ENCODE measurements around the gene ATP5F1C.

The ATP5F1C gene

DNA sequence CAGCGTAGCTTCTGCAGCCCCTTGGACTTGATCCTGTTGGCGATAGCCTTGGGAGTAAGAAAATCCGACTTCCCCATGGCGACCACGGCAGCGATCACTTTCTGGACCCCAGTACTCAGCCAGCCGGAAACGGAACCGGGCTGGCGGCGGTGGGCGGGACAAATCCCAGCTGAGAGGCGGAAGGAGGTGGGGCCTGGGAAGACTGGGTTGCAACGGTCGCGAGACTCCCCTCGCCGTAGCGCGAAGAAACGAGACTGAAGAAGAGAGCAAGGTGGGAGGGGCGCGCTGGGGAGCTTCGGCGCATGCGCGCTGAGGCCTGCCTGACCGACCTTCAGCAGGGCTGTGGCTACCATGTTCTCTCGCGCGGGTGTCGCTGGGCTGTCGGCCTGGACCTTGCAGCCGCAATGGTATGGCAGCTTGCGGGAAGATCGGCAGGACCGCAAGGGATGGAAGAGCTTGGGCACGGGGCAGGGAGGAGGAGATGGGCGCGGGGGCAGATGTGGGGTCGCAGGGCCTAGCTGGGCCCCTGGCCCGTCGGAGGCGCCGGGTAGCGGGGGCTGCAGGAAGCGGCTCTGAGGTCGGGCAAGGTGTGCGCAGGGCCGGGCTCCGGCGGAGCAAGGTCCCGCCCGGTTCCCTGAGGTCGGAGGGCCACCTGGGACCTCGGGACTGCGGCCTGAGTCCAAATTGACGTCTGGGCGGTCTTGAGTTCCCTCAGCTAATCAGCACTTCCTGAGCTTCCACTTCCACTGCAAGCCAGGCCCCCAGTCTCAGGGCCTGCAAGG lies at the start of gene ATP5F1C, which contains the start of gene KIN:
ATP5F1C (plus strand) TSS at position 321 of the 782 bp plus-strand sequence; CDS start at position 352, 31 bp downstream.
KIN (minus strand) TSS at position 137 of the 782 bp plus-strand sequence; CDS start at position 77, 60 bp downstream.
- CTCF ChIA-PET: interaction anchor here (0.6 kb wide), 1 partner anchor 263 kb away, joined by 3 read pairs; no protein-coding TSS in a partner anchor
- peak within 1 kb of the TSS; percentile 86 for H3K27ac ChIP-seq (ENCODE audit: extremely low read depth, low read depth, low read length)
- H3K4me1 ChIP-seq (ENCODE audit: control insufficient read depth, insufficient read depth, low read length): peaks cover 6% of the 10 kb centered on the region; the same call in 1 of the 2 replicates
- peak within 1 kb of the TSS; percentile 93 for H3K4me3 ChIP-seq (ENCODE audit: low read depth, low read length)
- H3K9me3 ChIP-seq (ENCODE audit: control insufficient read depth, insufficient read depth, low read depth, low read length): no peaks in the 10 kb centered on the region
- POLR2A ChIA-PET: interaction anchor here (0.6 to 2.9 kb wide), 14 partner anchors 9 to 1977 kb away, joined by 3 to 33 read pairs (median 4); partner anchors contain the start of genes GATA3, SFMBT2 and TAF3
- H3K36me3 ChIP-seq (ENCODE audit: control insufficient read depth in 2 of 2, insufficient read depth in 1 of 2, low read length in 2 of 2): peaks cover 10 to 38% of the 10 kb centered on the region in 2 experiments; a peak in 2 of 3 replicates
- TF ChIP-seq ZNF621 (tag by site-specific recombination; IDR thresholded peaks at IDR 0.05) (no peak), ZNF146 (tag by site-specific recombination; IDR thresholded peaks at IDR 0.05) (0 out of 2 replicates have a peak, but pooled peaks have one; percentile 36), ZFP37 (tag by site-specific recombination; IDR thresholded peaks at IDR 0.05) (peak; percentile 97; the same call in 1 of the 2 replicates), EGR2 (tag by site-specific recombination; IDR thresholded peaks at IDR 0.05; ENCODE audit: low read depth) (no peak), TRIM28 (IDR thresholded peaks at IDR 0.05; ENCODE audit: borderline replicate concordance, low read length) (peak; percentile 34; the same call in 1 of the 2 replicates), YY1 (tag by site-specific recombination; IDR thresholded peaks at IDR 0.05) (peak; percentile 59; the same call in 1 of the 2 replicates), KLF1 (tag by site-specific recombination; IDR thresholded peaks at IDR 0.05) (no peak), SP2 (tag by site-specific recombination; IDR thresholded peaks at IDR 0.05) (peak; percentile 96), ZNF221 (tag by site-specific recombination; IDR thresholded peaks at IDR 0.05; ENCODE audit: borderline replicate concordance) (no peak), ATF2 (tag by site-specific recombination; IDR thresholded peaks at IDR 0.05; ENCODE audit: low read depth) (no peak), ZNF274 (IDR thresholded peaks at IDR 0.05; ENCODE audit: low read length) (no peak), ZNF274 (tag by site-specific recombination; IDR thresholded peaks at IDR 0.05; ENCODE audit: borderline replicate concordance) (no peak), ZNF785 (tag by site-specific recombination; IDR thresholded peaks at IDR 0.05) (no peak), ZNF112 (tag by site-specific recombination; IDR thresholded peaks at IDR 0.05) (no peak), ZFP69B (tag by site-specific recombination; IDR thresholded peaks at IDR 0.05) (peak; percentile 10; the same call in 1 of the 2 replicates), ZNF311 (tag by site-specific recombination; IDR thresholded peaks at IDR 0.05; ENCODE audit: borderline replicate concordance) (no peak), ZBTB7A (tag by site-specific recombination; IDR thresholded peaks at IDR 0.05; ENCODE audit: low read depth) (0 out of 2 replicates have a peak, but pooled peaks have one; percentile 52), ZNF335 (tag by site-specific recombination; conservative IDR thresholded peaks at IDR 0.05) (peak; percentile 72), YY2 (tag by site-specific recombination; IDR thresholded peaks at IDR 0.05) (peak; percentile 47; the same call in 1 of the 2 replicates), SP3 (tag by site-specific recombination; IDR thresholded peaks at IDR 0.05) (peak; percentile 92), PATZ1 (tag by site-specific recombination; IDR thresholded peaks at IDR 0.05) (peak; percentile 72), ZNF692 (tag by site-specific recombination; IDR thresholded peaks at IDR 0.05) (peak; percentile 68; the same call in 1 of the 2 replicates), ZNF701 (tag by site-specific recombination; IDR thresholded peaks at IDR 0.05) (no peak), ZXDB (tag by site-specific recombination; IDR thresholded peaks at IDR 0.05) (peak; percentile 64), ZBTB17 (tag by site-specific recombination; IDR thresholded peaks at IDR 0.05) (peak; percentile 36)
- TF ChIP-seq, protein P1, sequence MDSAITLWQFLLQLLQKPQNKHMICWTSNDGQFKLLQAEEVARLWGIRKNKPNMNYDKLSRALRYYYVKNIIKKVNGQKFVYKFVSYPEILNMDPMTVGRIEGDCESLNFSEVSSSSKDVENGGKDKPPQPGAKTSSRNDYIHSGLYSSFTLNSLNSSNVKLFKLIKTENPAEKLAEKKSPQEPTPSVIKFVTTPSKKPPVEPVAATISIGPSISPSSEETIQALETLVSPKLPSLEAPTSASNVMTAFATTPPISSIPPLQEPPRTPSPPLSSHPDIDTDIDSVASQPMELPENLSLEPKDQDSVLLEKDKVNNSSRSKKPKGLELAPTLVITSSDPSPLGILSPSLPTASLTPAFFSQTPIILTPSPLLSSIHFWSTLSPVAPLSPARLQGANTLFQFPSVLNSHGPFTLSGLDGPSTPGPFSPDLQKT (IDR thresholded peaks at IDR 0.05; ENCODE audit: borderline replicate concordance, low read depth, low read length): 0 out of 2 replicates have a peak, but pooled peaks have one; percentile 48
- TF ChIP-seq, protein P2, sequence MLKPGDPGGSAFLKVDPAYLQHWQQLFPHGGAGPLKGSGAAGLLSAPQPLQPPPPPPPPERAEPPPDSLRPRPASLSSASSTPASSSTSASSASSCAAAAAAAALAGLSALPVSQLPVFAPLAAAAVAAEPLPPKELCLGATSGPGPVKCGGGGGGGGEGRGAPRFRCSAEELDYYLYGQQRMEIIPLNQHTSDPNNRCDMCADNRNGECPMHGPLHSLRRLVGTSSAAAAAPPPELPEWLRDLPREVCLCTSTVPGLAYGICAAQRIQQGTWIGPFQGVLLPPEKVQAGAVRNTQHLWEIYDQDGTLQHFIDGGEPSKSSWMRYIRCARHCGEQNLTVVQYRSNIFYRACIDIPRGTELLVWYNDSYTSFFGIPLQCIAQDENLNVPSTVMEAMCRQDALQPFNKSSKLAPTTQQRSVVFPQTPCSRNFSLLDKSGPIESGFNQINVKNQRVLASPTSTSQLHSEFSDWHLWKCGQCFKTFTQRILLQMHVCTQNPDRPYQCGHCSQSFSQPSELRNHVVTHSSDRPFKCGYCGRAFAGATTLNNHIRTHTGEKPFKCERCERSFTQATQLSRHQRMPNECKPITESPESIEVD (tag by site-specific recombination; IDR thresholded peaks at IDR 0.05): no peak
- TF ChIP-seq, protein P3, sequence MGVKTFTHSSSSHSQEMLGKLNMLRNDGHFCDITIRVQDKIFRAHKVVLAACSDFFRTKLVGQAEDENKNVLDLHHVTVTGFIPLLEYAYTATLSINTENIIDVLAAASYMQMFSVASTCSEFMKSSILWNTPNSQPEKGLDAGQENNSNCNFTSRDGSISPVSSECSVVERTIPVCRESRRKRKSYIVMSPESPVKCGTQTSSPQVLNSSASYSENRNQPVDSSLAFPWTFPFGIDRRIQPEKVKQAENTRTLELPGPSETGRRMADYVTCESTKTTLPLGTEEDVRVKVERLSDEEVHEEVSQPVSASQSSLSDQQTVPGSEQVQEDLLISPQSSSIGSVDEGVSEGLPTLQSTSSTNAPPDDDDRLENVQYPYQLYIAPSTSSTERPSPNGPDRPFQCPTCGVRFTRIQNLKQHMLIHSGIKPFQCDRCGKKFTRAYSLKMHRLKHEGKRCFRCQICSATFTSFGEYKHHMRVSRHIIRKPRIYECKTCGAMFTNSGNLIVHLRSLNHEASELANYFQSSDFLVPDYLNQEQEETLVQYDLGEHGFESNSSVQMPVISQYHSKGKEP (tag by site-specific recombination; IDR thresholded peaks at IDR 0.05): no peak
